BLaER1 (cell line): ENCODE measurements around the gene PTGIR.

ENCODE experiments used
- H3K27ac ChIP-seq: shearing (Covaris generic); formaldehyde crosslinking; 2 replicates; pipeline ENCODE4 v1.8.1; 2022
- H3K27me3 ChIP-seq: shearing (Covaris generic); formaldehyde crosslinking; 2 replicates; pipeline ENCODE4 v1.8.1; 2022
- H3K36me3 ChIP-seq: shearing (Covaris generic); formaldehyde crosslinking; 2 replicates; pipeline ENCODE4 v1.8.1; 2022
- H3K4me1 ChIP-seq: shearing (Covaris generic); formaldehyde crosslinking; 2 replicates; pipeline ENCODE4 v1.8.1; 2022
- H3K4me2 ChIP-seq: shearing (Covaris generic); formaldehyde crosslinking; 2 replicates; pipeline ENCODE4 v1.8.1; 2022
- H3K4me3 ChIP-seq: shearing (Covaris generic); formaldehyde crosslinking; 2 replicates; pipeline ENCODE4 v1.8.1; 2022
- H3K9ac ChIP-seq: shearing (Covaris generic); formaldehyde crosslinking; 2 replicates; pipeline ENCODE4 v1.8.1; 2022
- H3K9me3 ChIP-seq: shearing (Covaris generic); formaldehyde crosslinking; 2 replicates; pipeline ENCODE4 v1.8.1; 2022
- H4K20me1 ChIP-seq: shearing (Covaris generic); formaldehyde crosslinking; 2 replicates; pipeline ENCODE4 v1.8.1; 2022
- Cebpa-rat ChIP-seq: shearing (Covaris generic); IDR thresholded peaks from 2 replicates; pipeline ENCODE4 v1.8.1; 2022

The PTGIR gene

DNA sequence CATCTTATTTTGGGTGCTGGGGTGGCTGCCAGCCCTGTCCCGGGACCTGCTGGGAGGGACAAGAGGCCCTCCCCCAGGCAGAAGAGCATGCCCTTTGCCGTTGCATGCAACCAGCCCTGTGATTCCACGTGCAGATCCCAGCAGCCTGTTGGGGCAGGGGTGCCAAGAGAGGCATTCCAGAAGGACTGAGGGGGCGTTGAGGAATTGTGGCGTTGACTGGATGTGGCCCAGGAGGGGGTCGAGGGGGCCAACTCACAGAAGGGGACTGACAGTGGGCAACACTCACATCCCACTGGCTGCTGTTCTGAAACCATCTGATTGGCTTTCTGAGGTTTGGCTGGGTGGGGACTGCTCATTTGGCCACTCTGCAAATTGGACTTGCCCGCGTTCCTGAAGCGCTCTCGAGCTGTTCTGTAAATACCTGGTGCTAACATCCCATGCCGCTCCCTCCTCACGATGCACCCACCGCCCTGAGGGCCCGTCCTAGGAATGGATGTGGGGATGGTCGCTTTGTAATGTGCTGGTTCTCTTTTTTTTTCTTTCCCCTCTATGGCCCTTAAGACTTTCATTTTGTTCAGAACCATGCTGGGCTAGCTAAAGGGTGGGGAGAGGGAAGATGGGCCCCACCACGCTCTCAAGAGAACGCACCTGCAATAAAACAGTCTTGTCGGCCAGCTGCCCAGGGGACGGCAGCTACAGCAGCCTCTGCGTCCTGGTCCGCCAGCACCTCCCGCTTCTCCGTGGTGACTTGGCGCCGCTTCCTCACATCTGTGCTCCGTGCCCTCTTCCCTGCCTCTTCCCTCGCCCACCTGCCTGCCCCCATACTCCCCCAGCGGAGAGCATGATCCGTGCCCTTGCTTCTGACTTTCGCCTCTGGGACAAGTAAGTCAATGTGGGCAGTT, 15.1 kb downstream of the PTGIR start:
- Histone ChIP-seq H3K4me2 (peak overlapping the region; percentile 49; the same call in 1 of the 2 replicates), H3K9ac (no peak overlapping the region), H3K4me3 (no peak overlapping the region), H3K27me3 (no peaks in the 10 kb centered on the region), H3K36me3 (peaks cover 61% of the 10 kb centered on the region), H3K4me1 (peaks cover 80% of the 10 kb centered on the region), H4K20me1 (peaks cover 80% of the 10 kb centered on the region), H3K27ac (no peak overlapping the region), H3K9me3 (no peaks in the 10 kb centered on the region)
- no peak for TF ChIP-seq Cebpa-rat

- H3K27me3 ChIP-seq = no peaks in the 10 kb centered on the region
- H3K9ac ChIP-seq = no peak overlapping the region
- H4K20me1 ChIP-seq = peaks cover 90% of the 10 kb centered on the region
- peaks cover 84% of the 10 kb centered on the region for H3K4me1 ChIP-seq
- peaks cover 61% of the 10 kb centered on the region for H3K36me3 ChIP-seq
- H3K4me3 ChIP-seq = no peak overlapping the region
- H3K4me2 ChIP-seq = peak overlapping the region; percentile 49; the same call in 1 of the 2 replicates
- no peak for TF ChIP-seq Cebpa-rat
- H3K27ac ChIP-seq = no peak overlapping the region
- H3K9me3 ChIP-seq = no peaks in the 10 kb centered on the region
Measured at GRCh38 chr19:46608581-46609345, 16.1 kb downstream of the PTGIR start.

- Histone ChIP-seq H3K27ac (no peak overlapping the region), H3K27me3 (no peaks in the 10 kb centered on the region), H3K4me3 (no peak overlapping the region), H3K4me1 (peaks cover 90% of the 10 kb centered on the region), H3K9me3 (no peaks in the 10 kb centered on the region), H3K36me3 (peaks cover 61% of the 10 kb centered on the region), H3K9ac (no peak overlapping the region), H4K20me1 (peaks cover 96% of the 10 kb centered on the region), H3K4me2 (no peak overlapping the region)
- TF ChIP-seq Cebpa-rat = no peak
Measured at GRCh38 chr19:46608178-46608577, 16.7 kb downstream of the PTGIR start.

DNA sequence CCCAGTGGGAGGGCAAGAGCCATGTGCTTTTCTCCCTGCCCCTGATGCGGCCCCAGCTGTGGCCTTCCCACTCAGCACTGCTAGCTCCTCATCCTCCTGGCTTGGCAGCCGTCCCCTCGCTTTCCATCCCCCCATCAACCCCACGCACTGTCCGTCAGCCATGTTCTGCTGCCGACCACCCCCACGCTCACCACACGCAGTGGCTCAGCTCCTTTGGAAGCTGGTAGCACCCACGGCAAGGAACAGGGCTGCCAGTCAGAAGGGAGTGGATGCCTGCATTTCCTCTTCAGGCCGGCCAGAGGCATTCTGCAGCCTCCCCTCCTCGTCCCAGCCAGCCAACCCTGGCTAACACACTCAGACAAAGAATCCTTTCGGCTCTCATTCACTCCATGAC, 17.4 kb downstream of the PTGIR start:
- no peak overlapping the region for H3K27ac ChIP-seq
- H3K36me3 ChIP-seq = peaks cover 61% of the 10 kb centered on the region
- H3K4me1 ChIP-seq = peaks cover 91% of the 10 kb centered on the region
- no peaks in the 10 kb centered on the region for H3K27me3 ChIP-seq
- no peak overlapping the region for H3K4me3 ChIP-seq
- peak overlapping the region; percentile 22; the same call in 1 of the 2 replicates for H3K4me2 ChIP-seq
- no peak overlapping the region for H3K9ac ChIP-seq
- H4K20me1 ChIP-seq = peaks cover 100% of the 10 kb centered on the region
- no peaks in the 10 kb centered on the region for H3K9me3 ChIP-seq
- TF ChIP-seq Cebpa-rat = no peak

DNA sequence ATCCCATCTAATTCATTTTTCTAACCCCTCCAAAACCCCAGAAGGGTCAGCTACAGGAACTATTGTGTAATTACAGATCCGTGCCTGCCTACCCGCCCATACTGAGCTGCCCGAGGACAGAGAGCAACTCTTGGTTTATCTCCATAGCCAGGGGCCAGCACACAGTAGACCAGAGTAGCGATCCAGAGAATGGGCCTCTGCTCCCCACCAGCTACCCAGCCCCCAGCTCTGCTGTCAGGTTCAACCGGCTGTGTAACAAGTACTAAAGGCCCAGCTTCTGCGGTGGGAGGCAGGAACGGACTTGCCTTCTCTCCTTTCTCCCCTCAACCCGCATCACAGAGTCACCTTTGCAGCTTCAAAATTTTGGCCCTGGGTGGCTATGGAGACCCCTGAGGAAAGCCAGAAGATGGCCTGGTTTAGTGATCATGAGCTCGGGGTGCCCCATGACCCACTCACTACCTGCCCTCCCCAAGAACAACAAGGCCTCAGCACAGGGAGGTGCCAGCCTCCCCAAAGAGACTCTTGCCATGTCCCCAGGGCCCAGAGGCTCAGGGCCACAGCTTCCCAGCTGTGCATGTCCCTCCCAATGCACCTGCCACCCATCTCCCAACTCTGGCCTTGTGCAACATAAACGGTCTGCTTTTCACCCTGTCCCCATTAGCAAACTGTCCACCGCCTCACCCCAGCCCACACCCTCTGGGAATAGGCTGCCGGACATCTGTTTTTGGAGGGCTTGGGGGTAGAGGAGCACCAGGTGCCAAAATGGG, 18.0 kb downstream of the PTGIR start:
- no peak overlapping the region for H3K27ac ChIP-seq
- H3K4me2 ChIP-seq = peak overlapping the region; percentile 22; the same call in 1 of the 2 replicates
- H3K4me1 ChIP-seq = peaks cover 87% of the 10 kb centered on the region
- H3K27me3 ChIP-seq = no peaks in the 10 kb centered on the region
- no peak overlapping the region for H3K4me3 ChIP-seq
- H4K20me1 ChIP-seq = peaks cover 100% of the 10 kb centered on the region
- TF ChIP-seq Cebpa-rat = no peak
- H3K9ac ChIP-seq = peak overlapping the region; percentile 24; the same call in 1 of the 2 replicates
- H3K9me3 ChIP-seq = no peaks in the 10 kb centered on the region
- H3K36me3 ChIP-seq = peaks cover 61% of the 10 kb centered on the region

GRCh38 chr19:46606019-46606418, 18.9 kb downstream of the PTGIR start:
- Histone ChIP-seq H3K9ac (peak overlapping the region; percentile 35; the same call in 1 of the 2 replicates), H3K4me3 (no peak overlapping the region), H3K9me3 (no peaks in the 10 kb centered on the region), H4K20me1 (peaks cover 91% of the 10 kb centered on the region), H3K4me1 (peaks cover 78% of the 10 kb centered on the region), H3K4me2 (peak overlapping the region; percentile 22; the same call in 1 of the 2 replicates), H3K27me3 (no peaks in the 10 kb centered on the region), H3K27ac (no peak overlapping the region), H3K36me3 (peaks cover 61% of the 10 kb centered on the region)
- TF ChIP-seq Cebpa-rat = no peak

DNA sequence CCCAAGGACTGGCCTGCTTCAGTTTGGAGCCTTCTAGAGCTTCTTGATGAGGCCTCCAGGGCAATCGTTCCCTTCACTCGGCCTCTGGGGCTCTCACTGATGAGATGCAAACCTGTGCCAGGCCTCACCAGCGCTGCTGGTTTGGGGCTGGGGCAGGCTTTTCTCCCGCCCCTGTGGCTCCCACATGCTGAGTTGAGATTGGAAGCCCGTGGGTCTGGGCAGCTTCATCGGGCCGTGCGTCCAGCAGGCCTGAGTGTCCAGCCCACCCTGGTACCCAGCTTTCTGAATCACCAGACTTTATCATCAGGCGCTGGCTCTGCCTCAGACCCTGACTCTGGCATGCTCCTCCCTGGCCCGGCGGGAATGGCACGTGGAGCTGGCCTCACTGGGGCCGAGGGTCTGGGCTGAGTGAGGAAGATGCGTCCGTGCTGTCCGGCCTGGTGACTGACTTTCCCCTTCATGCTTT, 19.5 kb downstream of the PTGIR start:
- TF ChIP-seq Cebpa-rat = no peak
- Histone ChIP-seq H3K27ac (peak overlapping the region; percentile 26; the same call in 1 of the 2 replicates), H3K4me3 (no peak overlapping the region), H3K27me3 (no peaks in the 10 kb centered on the region), H3K9ac (0 out of 2 replicates have a peak overlapping the region, but pooled peaks have one; percentile 35), H3K4me1 (peaks cover 72% of the 10 kb centered on the region), H3K4me2 (no peak overlapping the region), H4K20me1 (peaks cover 85% of the 10 kb centered on the region), H3K36me3 (peaks cover 55% of the 10 kb centered on the region), H3K9me3 (no peaks in the 10 kb centered on the region)

DNA sequence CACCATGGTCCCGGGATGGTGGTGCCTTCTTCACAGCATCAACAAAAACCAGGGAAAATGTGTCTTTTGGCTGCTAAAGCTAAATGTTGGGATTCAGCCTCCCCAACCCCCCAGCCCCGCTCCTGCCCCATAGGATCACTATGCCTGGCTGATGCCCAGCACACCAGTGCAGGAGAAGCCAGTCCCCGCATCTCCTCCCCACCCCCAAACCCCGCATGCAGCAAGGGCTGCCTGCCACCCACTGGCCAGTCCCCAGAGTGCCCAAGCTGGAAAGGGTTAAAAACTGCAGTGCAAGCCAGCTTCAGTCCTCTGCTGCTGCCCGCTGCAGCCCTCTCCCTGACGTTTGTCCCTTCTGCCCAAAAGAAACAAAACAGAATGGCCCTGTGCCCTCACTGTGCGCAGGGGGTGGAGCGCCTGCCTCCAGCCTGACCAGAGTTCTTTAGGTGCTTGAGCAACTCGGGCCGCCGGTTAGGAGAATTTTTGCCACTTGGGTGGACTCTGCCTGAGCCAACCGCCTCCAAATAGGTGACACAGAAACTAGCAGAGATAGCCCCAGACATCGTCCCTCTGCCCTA, 20.0 kb downstream of the PTGIR start:
- Histone ChIP-seq H3K4me3 (no peak overlapping the region), H3K9ac (peak overlapping the region; percentile 100; the same call in 1 of the 2 replicates), H3K4me2 (peak overlapping the region; percentile 97; the same call in 1 of the 2 replicates), H3K4me1 (peaks cover 68% of the 10 kb centered on the region), H3K9me3 (peaks cover 1% of the 10 kb centered on the region; the same call in 1 of the 2 replicates), H3K27me3 (no peaks in the 10 kb centered on the region), H3K27ac (peak overlapping the region; percentile 26; the same call in 1 of the 2 replicates), H4K20me1 (peaks cover 80% of the 10 kb centered on the region), H3K36me3 (peaks cover 51% of the 10 kb centered on the region)
- no peak for TF ChIP-seq Cebpa-rat

DNA sequence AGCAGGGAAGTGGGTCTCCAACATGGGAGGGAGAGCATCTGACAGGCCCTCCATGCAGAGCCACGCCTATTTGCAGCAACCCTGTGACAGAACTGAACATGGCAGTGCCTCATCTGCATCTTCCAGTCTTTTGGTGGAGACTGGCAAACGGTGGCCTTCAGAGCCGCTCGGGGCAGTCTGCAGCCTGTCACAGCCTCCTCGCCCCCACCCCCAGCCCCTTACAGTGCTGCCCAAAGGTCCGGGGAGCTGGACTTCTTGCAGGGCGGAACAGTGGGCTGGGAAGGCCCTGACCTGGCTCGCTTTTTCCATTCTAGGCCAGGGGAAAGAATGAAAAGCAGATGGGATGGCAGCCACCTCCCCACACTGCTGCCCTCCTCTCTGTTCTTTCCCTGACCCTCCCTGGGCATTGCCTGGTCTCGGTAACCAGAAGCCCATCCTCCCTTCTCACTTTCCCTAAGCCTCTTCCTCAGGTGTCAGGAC, 21.1 kb downstream of the PTGIR start:
- Histone ChIP-seq H3K9me3 (peaks cover 12% of the 10 kb centered on the region), H3K4me2 (peak overlapping the region; percentile 97), H3K27ac (0 out of 2 replicates have a peak overlapping the region, but pooled peaks have one; percentile 26), H3K27me3 (no peaks in the 10 kb centered on the region), H3K4me3 (peak overlapping the region; percentile 98; the same call in 1 of the 2 replicates), H3K36me3 (peaks cover 40% of the 10 kb centered on the region), H3K4me1 (peaks cover 58% of the 10 kb centered on the region), H3K9ac (peak overlapping the region; percentile 100), H4K20me1 (peaks cover 69% of the 10 kb centered on the region)
- no peak for TF ChIP-seq Cebpa-rat
